ENCODE measurements around the gene CPD. TPM values are rescaled to one million over a fixed set of nuclear protein-coding genes. Genes with fewer than 3 reads are reported as not detected.

Gene CPD
- total and polyA plus RNA-seq, 2 of the 13 experiments (the other 11 are each of a cell fraction or from before 2014, with no cell fraction given) = 46.1 to 72.3 TPM

DNA sequence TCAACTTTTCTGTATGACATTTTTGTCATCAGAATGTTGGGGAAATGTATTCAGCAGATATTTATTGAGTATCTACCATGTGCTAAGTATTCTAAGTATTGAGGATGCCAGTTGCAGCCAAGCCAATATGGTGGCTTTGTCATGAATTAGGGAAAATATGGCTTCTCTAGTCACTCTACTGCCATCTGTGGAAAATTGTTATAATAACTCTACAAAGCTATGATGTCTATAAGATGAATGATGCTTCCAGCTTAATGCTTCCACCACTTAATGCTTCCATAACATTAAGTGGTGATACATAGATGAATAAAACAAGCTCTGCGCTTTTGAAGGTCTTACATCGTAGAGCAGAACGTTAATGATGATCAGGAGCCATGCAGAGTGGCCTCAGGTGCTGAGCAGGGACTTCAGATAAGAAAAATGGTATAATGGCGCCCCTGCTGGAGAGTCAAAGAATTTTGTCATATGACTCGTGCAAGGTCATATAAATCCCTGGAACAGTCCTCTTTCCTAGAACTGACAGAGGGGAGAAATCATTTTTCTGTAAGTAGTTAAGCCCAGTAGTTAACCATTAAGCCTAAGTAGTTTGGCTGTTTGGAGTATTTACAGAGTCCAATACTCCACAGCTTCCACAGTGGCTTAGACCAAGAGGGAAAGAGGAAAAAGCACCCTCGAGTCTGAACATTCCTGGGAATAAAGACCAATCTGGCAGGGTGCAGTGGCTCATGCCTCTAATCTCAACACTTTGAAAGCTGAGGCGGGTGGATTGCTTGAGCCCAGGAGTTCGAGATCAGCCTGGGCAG, 42.2 kb upstream of the CPD start (continued):
- TF ChIP-seq ELF4 (CRISPR knock-in tag; IDR thresholded peaks at IDR 0.05; ENCODE audit: borderline replicate concordance) (0 out of 2 replicates have a peak, but pooled peaks have one; percentile 58), ZNF660 (CRISPR knock-in tag; IDR thresholded peaks at IDR 0.05; ENCODE audit: borderline replicate concordance, low read depth) (no peak), PITX1 (CRISPR knock-in tag; IDR thresholded peaks at IDR 0.05) (peak; percentile 65; the same call in 1 of the 2 replicates), POLR2G (IDR thresholded peaks at IDR 0.05; ENCODE audit: low read depth, low read length) (peak; percentile 62), MED1 (CRISPR knock-in tag; IDR thresholded peaks at IDR 0.05) (peak; percentile 76), HIVEP1 (CRISPR knock-in tag; IDR thresholded peaks at IDR 0.05) (no peak), HNF4A (CRISPR knock-in tag; IDR thresholded peaks at IDR 0.05) (peak; percentile 61), TCF12 (IDR thresholded peaks at IDR 0.05) (no peak), TCF12 (CRISPR knock-in tag; IDR thresholded peaks at IDR 0.05) (no peak), ZNF598 (CRISPR knock-in tag; IDR thresholded peaks at IDR 0.05; ENCODE audit: borderline replicate concordance) (no peak)
- TF ChIP-seq, protein P1, sequence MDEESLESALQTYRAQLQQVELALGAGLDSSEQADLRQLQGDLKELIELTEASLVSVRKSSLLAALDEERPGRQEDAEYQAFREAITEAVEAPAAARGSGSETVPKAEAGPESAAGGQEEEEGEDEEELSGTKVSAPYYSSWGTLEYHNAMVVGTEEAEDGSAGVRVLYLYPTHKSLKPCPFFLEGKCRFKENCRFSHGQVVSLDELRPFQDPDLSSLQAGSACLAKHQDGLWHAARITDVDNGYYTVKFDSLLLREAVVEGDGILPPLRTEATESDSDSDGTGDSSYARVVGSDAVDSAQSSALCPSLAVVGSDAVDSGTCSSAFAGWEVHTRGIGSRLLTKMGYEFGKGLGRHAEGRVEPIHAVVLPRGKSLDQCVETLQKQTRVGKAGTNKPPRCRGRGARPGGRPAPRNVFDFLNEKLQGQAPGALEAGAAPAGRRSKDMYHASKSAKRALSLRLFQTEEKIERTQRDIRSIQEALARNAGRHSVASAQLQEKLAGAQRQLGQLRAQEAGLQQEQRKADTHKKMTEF (CRISPR knock-in tag; IDR thresholded peaks at IDR 0.05) = peak; percentile 80
- TF ChIP-seq, protein P2, sequence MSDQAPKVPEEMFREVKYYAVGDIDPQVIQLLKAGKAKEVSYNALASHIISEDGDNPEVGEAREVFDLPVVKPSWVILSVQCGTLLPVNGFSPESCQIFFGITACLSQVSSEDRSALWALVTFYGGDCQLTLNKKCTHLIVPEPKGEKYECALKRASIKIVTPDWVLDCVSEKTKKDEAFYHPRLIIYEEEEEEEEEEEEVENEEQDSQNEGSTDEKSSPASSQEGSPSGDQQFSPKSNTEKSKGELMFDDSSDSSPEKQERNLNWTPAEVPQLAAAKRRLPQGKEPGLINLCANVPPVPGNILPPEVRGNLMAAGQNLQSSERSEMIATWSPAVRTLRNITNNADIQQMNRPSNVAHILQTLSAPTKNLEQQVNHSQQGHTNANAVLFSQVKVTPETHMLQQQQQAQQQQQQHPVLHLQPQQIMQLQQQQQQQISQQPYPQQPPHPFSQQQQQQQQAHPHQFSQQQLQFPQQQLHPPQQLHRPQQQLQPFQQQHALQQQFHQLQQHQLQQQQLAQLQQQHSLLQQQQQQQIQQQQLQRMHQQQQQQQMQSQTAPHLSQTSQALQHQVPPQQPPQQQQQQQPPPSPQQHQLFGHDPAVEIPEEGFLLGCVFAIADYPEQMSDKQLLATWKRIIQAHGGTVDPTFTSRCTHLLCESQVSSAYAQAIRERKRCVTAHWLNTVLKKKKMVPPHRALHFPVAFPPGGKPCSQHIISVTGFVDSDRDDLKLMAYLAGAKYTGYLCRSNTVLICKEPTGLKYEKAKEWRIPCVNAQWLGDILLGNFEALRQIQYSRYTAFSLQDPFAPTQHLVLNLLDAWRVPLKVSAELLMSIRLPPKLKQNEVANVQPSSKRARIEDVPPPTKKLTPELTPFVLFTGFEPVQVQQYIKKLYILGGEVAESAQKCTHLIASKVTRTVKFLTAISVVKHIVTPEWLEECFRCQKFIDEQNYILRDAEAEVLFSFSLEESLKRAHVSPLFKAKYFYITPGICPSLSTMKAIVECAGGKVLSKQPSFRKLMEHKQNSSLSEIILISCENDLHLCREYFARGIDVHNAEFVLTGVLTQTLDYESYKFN (CRISPR knock-in tag; conservative IDR thresholded peaks at IDR 0.05) = peak; percentile 82
- TF ChIP-seq, protein P3, sequence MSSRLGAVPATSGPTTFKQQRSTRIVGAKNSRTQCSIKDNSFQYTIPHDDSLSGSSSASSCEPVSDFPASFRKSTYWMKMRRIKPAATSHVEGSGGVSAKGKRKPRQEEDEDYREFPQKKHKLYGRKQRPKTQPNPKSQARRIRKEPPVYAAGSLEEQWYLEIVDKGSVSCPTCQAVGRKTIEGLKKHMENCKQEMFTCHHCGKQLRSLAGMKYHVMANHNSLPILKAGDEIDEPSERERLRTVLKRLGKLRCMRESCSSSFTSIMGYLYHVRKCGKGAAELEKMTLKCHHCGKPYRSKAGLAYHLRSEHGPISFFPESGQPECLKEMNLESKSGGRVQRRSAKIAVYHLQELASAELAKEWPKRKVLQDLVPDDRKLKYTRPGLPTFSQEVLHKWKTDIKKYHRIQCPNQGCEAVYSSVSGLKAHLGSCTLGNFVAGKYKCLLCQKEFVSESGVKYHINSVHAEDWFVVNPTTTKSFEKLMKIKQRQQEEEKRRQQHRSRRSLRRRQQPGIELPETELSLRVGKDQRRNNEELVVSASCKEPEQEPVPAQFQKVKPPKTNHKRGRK (CRISPR knock-in tag; IDR thresholded peaks at IDR 0.05) = no peak
- TF ChIP-seq, protein P4, sequence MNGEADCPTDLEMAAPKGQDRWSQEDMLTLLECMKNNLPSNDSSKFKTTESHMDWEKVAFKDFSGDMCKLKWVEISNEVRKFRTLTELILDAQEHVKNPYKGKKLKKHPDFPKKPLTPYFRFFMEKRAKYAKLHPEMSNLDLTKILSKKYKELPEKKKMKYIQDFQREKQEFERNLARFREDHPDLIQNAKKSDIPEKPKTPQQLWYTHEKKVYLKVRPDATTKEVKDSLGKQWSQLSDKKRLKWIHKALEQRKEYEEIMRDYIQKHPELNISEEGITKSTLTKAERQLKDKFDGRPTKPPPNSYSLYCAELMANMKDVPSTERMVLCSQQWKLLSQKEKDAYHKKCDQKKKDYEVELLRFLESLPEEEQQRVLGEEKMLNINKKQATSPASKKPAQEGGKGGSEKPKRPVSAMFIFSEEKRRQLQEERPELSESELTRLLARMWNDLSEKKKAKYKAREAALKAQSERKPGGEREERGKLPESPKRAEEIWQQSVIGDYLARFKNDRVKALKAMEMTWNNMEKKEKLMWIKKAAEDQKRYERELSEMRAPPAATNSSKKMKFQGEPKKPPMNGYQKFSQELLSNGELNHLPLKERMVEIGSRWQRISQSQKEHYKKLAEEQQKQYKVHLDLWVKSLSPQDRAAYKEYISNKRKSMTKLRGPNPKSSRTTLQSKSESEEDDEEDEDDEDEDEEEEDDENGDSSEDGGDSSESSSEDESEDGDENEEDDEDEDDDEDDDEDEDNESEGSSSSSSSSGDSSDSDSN (CRISPR knock-in tag; IDR thresholded peaks at IDR 0.05) = no peak
- TF ChIP-seq, protein P5, sequence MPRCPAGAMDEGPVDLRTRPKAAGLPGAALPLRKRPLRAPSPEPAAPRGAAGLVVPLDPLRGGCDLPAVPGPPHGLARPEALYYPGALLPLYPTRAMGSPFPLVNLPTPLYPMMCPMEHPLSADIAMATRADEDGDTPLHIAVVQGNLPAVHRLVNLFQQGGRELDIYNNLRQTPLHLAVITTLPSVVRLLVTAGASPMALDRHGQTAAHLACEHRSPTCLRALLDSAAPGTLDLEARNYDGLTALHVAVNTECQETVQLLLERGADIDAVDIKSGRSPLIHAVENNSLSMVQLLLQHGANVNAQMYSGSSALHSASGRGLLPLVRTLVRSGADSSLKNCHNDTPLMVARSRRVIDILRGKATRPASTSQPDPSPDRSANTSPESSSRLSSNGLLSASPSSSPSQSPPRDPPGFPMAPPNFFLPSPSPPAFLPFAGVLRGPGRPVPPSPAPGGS (CRISPR knock-in tag; IDR thresholded peaks at IDR 0.05) = no peak
- TF ChIP-seq, protein P6, sequence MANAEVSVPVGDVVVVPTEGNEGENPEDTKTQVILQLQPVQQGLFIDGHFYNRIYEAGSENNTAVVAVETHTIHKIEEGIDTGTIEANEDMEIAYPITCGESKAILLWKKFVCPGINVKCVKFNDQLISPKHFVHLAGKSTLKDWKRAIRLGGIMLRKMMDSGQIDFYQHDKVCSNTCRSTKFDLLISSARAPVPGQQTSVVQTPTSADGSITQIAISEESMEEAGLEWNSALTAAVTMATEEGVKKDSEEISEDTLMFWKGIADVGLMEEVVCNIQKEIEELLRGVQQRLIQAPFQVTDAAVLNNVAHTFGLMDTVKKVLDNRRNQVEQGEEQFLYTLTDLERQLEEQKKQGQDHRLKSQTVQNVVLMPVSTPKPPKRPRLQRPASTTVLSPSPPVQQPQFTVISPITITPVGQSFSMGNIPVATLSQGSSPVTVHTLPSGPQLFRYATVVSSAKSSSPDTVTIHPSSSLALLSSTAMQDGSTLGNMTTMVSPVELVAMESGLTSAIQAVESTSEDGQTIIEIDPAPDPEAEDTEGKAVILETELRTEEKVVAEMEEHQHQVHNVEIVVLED (CRISPR knock-in tag; IDR thresholded peaks at IDR 0.05; ENCODE audit: borderline replicate concordance) = 0 out of 2 replicates have a peak, but pooled peaks have one; percentile 10
